ENCODE measurements around the gene AK5.

Gene AK5

DNA sequence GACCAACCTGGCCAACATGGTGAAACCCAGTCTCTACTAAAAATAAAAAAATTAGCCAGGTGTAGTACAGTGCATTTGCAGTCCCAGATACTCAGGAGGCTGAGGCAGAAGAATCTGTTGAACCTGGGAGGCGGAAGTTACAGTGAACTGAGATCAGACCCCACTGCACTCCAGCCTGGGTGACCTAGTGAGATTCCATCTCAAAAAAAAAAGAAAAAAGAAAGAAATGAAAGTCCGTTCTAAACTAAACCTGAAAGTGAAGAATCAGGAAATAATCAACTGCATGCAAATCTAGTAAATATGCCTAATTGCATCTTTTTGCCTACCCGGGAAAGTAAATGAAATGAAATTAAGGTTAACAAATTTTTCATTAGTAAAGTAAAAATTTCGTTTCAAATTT is 301.1 kb downstream of the AK5 start:
- Histone ChIP-seq H3K9ac (ENCODE audit: low read depth, low read length, poor library complexity, severe bottlenecking) (no peak overlapping the region), H3K9me2 (replicated peaks; ENCODE audit: low read depth, low read length) (no peaks in the 10 kb centered on the region), H3F3A (ENCODE audit: low read depth) (no peaks in the 10 kb centered on the region), H3K4me1 (ENCODE audit: insufficient read depth, low read length, poor library complexity, severe bottlenecking) (no peaks in the 10 kb centered on the region), H2AFZ (ENCODE audit: low read length) (no peak overlapping the region), H3K36me3 (ENCODE audit: insufficient read depth, low read length) (peaks cover 43% of the 10 kb centered on the region; the same call in 1 of the 2 replicates), H3K4me3 (ENCODE audit: low read length, poor library complexity, severe bottlenecking) (no peak overlapping the region), H3K79me2 (ENCODE audit: insufficient read depth, low read length) (no peaks in the 10 kb centered on the region), H3K27me3 (ENCODE audit: insufficient read depth, low read length, poor library complexity, severe bottlenecking) (no peaks in the 10 kb centered on the region), H4K20me1 (ENCODE audit: insufficient read depth, low read length, poor library complexity, severe bottlenecking) (no peaks in the 10 kb centered on the region), H3K9me3 (ENCODE audit: insufficient read depth, low read depth, low read length) (no peaks in the 10 kb centered on the region), H3K4me2 (ENCODE audit: low read depth, low read length, poor library complexity, severe bottlenecking) (no peak overlapping the region)
- TF ChIP-seq EZH2phosphoT487 (IDR thresholded peaks at IDR 0.05; ENCODE audit: borderline replicate concordance) (no peak), CTCF (conservative IDR thresholded peaks at IDR 0.05; ENCODE audit: low read length) (no peak)

DNA sequence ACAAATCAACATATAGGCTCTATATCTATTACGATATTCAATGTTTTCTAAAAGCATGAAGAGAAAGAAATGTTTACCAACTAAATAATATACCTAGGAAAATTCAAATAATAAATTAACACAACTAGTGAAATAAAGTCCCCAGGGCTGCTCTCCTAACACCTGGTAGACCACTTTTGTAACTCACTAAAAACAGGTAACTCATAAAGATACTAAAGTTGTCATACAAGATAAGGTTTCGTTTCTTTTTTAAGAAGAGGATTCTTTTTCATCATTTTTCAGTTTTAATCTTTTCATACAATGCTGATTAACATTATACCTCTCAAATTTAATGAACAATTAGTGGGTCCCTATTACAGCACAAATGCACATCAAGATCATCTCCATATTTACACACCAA is 301.7 kb downstream of the AK5 start:
- Histone ChIP-seq H3K4me3 (ENCODE audit: low read length, poor library complexity, severe bottlenecking) (no peak overlapping the region), H3K9me3 (ENCODE audit: insufficient read depth, low read depth, low read length) (no peaks in the 10 kb centered on the region), H4K20me1 (ENCODE audit: insufficient read depth, low read length, poor library complexity, severe bottlenecking) (no peaks in the 10 kb centered on the region), H3F3A (ENCODE audit: low read depth) (no peaks in the 10 kb centered on the region), H3K4me1 (ENCODE audit: insufficient read depth, low read length, poor library complexity, severe bottlenecking) (no peaks in the 10 kb centered on the region), H3K9ac (ENCODE audit: low read depth, low read length, poor library complexity, severe bottlenecking) (no peak overlapping the region), H3K79me2 (ENCODE audit: insufficient read depth, low read length) (no peaks in the 10 kb centered on the region), H3K36me3 (ENCODE audit: insufficient read depth, low read length) (peaks cover 41% of the 10 kb centered on the region; the same call in 1 of the 2 replicates), H2AFZ (ENCODE audit: low read length) (no peak overlapping the region), H3K27me3 (ENCODE audit: insufficient read depth, low read length, poor library complexity, severe bottlenecking) (no peaks in the 10 kb centered on the region), H3K4me2 (ENCODE audit: low read depth, low read length, poor library complexity, severe bottlenecking) (no peak overlapping the region), H3K9me2 (replicated peaks; ENCODE audit: low read depth, low read length) (no peaks in the 10 kb centered on the region)
- TF ChIP-seq CTCF (conservative IDR thresholded peaks at IDR 0.05; ENCODE audit: low read length) (no peak), EZH2phosphoT487 (IDR thresholded peaks at IDR 0.05; ENCODE audit: borderline replicate concordance) (no peak)

- Histone ChIP-seq H4K20me1 (ENCODE audit: insufficient read depth, low read length, poor library complexity, severe bottlenecking) (no peaks in the 10 kb centered on the region), H3K4me3 (ENCODE audit: low read length, poor library complexity, severe bottlenecking) (no peak overlapping the region), H3K27me3 (ENCODE audit: insufficient read depth, low read length, poor library complexity, severe bottlenecking) (no peaks in the 10 kb centered on the region), H3K4me2 (ENCODE audit: low read depth, low read length, poor library complexity, severe bottlenecking) (no peak overlapping the region), H2AFZ (ENCODE audit: low read length) (no peak overlapping the region), H3F3A (ENCODE audit: low read depth) (no peaks in the 10 kb centered on the region), H3K9ac (ENCODE audit: low read depth, low read length, poor library complexity, severe bottlenecking) (no peak overlapping the region), H3K79me2 (ENCODE audit: insufficient read depth, low read length) (no peaks in the 10 kb centered on the region), H3K9me3 (ENCODE audit: insufficient read depth, low read depth, low read length) (no peaks in the 10 kb centered on the region), H3K4me1 (ENCODE audit: insufficient read depth, low read length, poor library complexity, severe bottlenecking) (no peaks in the 10 kb centered on the region), H3K36me3 (ENCODE audit: insufficient read depth, low read length) (peaks cover 28% of the 10 kb centered on the region; the same call in 1 of the 2 replicates), H3K9me2 (replicated peaks; ENCODE audit: low read depth, low read length) (no peaks in the 10 kb centered on the region)
- TF ChIP-seq EZH2phosphoT487 (IDR thresholded peaks at IDR 0.05; ENCODE audit: borderline replicate concordance) (no peak), CTCF (conservative IDR thresholded peaks at IDR 0.05; ENCODE audit: low read length) (no peak)
Observed at GRCh38 chr1:77584884-77585283, 303.1 kb downstream of the AK5 start.

Measured in Loucy (cell line).